NCI-H2107 (cell line): ENCODE results near the gene KCNN3.
A peak's percentile ranks its signal among the peaks of the same experiment; 100 is the strongest.

Experiments
- DNase-seq: peaks from one replicate; lab custom pipeline; 2025; lab: John Stamatoyannopoulos, UW

The KCNN3 gene

DNA sequence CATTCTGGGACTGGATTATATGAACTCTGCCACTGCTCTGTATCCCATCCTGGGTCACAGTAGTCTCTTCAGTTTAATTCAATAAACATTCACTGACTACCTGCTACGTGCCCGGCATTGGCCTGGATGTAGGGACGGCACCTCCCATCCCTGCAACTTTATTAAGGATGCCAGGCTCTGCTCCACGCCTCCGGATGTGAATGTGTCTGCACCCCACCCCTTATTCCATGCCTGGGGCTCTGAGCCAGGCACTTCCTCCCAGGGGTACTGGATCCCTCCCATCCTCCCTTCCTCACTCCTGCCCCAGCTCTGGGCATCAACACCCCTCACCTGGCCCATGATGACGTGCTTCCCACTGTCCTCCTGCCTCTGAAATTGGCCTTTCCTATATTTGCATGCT lies 53.7 kb downstream of the KCNN3 start:
- DNase-seq: no peak

DNA sequence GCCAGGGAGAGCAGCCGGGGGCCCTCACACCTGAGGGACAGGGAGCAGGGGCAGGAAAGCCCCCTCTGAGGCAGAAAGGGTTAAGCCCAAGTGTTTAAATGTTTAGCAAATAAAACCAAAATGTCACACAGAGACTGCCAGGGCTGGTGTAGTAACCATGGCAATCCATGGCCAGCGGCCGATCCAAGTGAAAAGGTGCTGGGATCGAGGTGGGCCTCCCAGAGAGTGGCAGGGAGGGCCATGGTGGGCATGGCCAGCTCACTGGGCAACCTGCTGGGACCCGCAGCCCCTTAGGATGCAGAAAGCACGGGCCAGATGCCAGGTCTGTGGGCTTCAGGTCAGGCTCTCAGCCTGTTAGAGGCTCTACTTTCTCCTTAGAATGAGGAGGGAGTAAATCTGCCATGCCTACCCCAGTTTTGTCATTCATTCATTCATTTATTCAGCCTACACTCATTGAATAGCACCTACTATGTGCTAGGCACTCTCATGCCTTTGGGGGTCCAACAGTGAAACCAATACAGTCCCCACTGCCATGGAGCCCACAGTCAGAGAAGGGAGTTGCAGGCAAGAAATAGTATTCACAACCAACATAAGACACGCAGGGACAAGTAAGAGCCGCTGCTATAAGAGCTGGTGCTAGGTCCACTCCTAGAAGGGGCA lies 56.1 kb downstream of the KCNN3 start:
- DNase-seq: no peak

DNA sequence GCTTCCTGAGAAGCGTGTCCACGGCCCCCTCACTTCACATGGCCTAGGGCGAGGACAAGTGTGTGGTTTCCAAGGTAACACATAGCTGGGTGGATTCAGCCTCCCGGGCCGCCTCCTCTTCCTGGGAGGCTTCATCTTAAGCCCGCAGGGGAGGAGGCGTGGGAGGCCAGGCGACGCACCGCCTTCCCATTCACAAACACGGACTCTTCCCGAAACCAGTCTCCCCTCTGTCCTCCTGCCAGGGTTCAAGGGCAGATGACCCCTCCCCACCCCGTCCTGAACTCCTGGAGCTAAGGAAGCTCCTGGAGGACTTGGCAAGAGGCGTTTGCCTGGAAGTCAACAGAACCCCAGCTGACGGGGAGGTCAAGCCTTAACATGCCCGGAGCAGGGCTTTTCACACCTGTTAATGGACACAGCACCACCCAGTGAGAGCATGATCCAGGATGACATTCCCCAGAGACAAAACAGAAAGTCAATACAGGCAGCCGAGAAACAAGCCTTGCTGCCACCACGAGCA lies 56.7 kb downstream of the KCNN3 start:
- peak; percentile 22 for DNase-seq

DNA sequence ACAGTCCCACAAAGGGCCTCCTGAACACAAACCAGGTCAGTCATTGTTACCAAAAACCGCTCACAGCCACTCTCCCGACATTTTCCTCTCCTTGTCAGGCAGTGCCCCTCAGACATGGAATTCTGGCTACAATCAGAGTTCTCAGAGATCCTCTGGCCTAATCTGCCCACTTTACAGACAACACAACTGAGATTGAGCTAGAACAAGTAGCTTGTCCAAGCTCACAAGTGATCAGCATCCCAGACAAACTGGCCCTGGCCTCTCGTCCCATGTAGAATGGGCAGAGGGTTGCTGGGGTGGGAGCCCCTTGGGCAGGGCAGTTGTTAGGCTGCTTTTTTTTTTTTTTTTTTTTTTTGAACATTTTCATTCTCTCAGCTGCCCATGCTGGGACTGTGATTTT lies 57.2 kb downstream of the KCNN3 start:
- DNase-seq: no peak

DNA sequence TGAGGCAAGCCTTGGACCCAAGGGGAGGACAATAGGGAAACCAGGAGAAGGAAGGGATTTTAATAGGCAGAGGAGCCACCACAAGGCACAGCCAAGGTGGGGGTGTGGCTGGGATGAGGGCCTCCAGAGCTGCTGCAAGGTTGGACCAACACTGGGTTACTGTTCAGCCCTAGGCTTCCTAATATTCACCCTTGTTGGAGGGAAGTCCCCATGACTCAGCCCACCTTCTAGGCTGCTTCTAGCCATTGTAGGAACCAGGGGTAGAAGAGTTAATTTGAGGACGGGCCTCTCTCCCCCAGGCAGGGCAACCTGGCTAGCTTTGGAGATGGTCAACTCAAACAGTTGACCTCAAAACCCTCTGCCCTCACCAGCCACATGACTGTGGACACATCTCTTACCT lies 59.5 kb downstream of the KCNN3 start:
- DNase-seq: no peak

DNA sequence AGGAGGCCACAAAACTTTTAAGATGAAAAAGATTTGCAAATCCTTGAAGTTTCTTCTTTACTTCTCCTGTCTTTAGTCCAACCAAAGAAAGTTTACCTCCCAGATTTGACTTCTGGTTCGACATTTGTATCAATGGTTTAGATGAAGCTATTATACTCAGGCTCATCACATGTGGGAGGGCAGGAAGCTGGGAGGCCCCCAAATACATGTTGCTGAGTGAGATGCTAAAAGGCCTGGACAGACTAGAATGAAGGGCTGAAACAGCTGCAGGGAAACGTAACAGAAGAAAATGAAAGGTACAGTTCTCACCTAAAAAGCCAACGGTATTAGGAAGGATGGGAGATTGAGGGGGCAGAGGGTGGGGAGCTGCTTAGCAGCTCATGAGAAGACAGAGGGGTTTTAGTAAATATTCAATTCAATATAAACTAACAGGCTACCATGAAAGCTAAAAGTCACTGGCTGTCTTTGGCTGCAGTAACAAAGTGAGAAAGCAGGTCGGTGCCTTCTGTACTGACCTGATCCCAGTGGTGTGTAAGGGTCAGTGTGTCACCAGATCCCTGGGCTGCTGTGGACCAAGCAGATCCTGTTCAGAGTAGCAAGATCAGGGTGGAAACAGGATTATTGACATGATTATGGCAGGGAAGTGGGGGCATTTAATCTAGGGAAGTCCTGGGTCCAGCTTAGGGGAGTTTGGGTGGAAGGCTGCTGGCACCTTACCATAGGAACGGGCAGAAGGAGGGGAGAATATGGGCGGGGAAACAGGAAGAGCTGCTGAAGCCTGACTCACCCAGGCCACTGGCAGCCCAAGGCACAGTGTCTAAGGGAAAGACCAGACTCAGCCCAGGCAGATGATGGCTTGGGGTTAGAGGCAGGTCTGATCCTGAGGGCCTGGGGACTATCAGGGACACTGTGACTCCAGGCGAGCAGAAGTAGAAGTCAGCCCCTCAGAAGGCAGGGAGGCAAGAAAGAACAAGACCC lies 60.4 kb downstream of the KCNN3 start:
- DNase-seq: no peak

DNA sequence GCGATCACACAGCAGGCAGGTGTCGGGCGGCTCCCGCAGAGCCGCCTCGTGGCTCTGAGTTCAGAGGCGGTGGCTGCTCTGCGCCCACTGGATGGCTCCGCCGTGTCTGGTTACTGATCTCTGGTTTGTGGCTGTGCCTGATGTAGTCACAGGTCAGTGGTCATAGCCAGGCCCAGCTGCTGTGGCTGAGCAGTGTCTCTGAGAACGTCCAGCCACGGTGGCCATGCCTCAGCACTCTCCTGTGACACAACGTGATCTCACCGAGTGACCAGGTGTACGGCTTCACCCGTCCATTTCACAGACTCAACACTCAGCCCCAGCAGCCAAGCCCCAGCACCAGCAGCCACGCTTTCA lies 61.2 kb downstream of the KCNN3 start:
- peak; percentile 14 for DNase-seq

DNA sequence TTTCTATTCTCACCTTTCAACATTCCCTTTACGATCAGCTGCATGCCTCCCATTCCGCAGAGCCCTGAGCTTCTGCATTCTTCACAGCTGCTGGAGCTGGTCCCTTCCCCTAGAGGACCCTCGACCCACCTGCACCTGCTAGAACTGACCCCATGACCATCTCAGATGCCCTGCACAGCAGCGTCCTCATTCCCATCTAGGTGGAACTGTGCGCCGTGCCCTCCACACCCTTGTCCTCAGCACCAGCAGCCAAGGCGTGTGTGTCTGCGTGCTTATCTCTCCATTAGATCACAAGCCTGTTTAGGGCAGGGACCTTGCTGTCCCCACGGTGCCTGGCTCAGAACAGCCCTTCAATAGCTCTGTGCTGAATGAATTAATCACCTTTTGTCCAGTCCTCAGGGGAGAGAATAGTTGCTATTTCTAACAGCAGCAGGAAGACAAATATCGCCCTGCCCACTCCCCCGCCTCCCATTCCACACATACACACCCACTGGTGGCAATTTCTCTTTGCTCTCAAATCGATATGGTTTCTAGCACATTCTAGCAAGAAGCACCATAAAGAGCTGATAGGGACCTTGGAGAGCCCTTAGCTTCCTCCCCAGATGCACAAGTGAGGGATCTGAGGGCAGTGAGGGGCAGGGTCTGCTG lies 61.7 kb downstream of the KCNN3 start:
- no peak for DNase-seq

DNA sequence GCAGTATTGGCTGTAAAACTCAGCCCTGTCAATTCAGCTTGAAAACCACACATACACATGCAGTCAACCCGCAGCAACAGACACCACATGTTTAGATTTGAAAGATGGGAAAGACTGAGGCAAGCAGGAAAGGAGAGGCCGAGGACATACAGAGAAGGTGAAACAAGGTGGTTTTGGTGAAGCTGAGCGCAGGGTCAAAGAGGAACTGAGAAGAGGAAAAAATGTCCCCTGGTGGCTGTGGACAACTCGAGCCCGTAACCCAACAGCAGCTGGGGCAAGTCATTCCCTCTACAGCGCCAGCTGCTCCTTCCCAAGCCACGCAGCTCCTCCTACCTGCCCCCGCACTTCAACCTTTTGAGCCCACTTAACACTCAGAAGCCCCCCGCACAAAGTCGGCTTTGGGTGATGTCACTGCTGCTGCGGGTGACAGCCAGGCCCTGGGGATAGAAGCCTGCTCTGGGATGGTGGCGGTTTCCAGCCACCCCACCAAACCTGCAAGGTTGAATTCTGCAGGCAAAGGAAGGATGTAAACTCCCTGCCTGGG lies 63.0 kb downstream of the KCNN3 start:
- DNase-seq: no peak

DNA sequence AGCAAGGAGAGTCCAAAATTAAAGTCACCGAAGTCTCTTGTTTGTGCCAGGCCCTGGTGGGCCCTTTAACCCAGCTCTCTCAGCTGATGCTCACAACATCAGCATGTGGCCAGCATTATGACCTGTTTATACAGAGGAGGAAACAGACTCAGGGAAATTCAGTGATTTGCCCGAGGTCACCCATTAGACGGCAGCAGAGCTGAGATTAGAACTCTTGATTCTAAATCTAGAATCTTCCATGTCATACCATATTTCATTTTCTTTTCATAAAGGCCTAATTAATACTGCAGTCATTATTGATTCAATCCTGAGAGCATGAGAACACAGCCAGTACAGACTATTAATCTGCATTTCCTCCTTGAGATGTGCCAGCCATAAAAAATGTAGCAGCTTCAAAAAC lies 63.7 kb downstream of the KCNN3 start:
- no peak for DNase-seq

DNA sequence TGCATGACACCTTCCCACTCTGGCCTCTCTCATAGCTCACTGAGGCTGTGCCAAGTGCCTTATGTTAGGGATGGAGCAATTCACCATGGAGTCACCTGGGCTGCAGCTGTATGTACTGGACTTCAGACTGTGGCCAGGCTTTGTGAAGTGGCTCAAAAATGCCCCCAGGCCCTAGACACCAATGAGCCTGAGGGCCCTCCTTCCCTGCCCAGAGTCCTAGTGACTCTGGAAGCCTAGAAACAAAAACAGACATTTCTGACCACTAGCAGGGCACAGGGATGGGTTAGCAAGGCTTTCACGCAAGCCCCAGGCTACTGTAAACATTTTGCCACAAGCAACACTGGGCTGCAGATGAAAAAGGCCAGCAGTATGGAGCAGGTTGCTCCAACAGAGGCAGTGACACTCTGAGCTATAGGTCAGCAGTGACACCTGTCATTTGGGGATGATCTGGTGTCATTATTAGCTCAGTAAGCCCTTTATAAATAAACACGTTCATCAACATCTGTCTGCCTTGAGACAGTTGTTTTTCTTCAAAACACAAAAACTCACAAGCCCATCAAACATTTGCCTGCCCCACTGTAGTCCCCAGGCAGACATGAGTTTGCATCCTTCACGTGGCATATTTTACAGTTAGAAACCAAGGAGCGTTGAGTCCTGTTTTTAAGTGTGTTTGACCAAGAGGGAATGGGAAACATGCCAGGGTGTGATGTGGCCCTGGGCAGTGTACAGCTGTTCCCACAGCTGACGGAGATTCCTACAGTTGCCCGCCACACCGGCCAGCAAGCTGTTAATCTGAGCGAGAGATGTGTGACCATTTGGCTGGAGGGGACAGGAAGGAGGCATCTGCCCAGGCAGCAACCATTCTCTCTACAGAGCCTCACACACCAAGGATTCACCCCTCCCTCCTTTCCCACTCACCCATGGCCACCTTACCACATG lies 66.8 kb downstream of the KCNN3 start:
- DNase-seq: no peak

DNA sequence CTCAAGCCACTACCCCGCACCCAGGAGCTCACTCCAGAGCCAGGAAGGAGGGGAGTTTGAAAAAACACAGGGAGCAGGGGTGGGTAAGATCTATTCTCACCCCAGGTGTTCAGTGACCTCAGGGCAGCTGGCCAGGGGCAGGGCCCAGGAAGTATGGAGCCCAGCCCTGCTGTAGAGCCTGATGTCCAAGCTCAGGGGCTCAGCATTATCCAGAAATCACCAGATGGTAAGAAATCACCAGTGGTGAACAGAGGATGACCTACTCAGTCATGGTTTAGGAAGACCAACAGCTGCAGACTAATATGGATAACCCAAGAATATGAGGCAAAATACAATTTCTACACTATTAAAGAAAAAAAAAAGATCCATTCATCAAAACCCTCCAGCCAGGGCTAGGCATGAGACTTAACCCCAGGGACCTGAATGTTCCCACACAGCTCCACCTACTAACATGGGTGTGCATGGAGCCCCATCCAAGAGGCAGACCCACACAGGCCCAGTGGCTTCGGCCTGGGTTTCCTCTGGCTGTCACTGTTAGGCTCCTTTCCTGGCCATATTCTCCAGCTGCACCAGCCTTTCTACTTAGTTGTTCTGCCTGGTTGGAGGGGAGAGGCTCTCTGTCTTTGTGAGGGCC lies 67.6 kb downstream of the KCNN3 start:
- no peak for DNase-seq

DNA sequence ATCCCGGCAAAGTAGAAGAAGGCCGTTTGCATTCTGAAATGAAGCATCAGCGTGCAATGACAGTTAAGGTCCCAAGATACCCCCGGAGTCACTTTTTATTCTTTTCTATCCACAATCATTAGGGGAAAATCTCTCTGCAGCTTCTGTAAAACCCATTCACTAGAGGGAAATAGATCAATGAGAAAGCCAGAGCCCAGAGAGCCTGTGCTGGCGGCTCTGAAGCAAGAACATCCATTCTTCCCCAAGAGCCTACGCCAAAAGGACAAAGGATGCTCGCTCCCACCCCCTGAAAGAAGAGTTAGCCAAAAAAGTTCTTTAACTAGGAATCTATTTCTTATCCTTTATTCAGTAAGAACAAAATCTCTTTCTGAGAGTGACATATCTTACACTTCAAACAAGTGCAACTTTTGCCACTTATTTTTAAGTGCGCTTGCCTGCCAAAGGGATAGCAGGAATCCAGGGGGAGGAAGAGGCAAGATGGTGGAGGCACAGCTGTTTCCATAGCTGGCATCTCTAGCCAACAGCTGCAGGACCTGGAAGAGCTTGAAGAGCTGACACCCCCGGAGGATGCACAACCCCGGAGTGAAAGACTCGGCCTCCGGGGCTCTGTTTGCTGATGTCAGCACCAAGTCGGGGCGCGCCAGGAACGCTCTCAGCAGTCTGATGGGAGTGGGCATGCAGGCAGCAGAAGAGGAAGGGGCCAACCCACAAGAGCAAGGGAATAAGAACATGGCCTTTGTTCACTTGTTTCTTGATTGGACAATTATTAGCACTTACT lies 68.7 kb downstream of the KCNN3 start:
- DNase-seq: no peak

DNA sequence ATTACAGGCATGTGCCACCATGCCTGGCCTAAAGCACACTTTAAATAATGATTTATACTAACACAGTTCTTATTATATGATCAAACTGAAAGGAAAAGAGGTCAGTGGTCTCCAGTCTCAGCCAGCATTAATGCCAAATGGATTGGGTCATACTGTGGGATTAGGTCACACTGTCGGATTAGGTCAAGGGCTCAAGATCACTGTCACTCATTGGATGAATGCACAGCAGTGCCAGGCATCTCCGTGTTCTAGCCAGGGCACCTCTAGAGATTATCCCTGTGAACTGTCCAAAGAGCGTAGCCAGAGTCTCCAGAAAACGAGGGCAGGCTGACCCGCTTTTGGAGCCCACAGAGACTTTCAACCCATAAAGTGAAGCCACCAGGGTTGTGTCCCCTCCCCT lies 70.9 kb downstream of the KCNN3 start:
- DNase-seq: no peak

DNA sequence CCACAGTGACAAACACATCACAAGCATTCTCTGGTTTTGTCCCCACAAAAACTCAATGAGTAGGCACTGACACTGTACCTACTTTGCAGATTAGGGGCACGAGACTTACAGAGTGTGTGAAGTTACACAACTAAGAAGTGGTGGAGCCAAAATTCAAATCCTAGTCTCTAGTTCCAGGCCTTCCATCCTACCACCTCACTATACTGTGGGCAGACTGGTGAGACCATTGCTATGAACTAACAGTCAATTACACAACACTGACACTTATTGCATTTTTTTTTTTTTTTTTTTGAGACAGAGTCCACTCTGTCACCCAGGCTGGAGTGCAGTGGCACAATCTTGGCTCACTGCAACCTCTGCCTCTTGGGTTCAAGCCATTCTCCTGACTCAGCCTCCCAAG lies 71.4 kb downstream of the KCNN3 start:
- no peak for DNase-seq

DNA sequence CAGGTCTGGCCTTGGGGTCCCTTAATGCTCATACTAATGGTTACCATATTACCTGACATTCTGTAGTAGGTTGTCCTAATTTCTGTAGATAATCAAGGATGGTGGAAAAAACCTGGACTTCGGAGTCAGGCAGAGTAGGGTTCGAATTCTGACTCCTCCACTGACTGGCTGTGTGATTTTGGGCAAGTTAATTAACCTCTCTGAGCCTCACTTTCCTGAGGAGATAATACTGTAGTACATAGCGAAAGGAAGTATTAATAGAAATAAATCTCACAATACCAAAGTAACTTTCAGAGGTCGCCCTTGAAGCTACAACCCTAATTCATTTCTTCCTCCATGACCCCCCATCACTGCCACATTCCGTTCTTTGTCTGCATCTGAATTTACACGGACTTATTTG lies 72.9 kb downstream of the KCNN3 start:
- no peak for DNase-seq

DNA sequence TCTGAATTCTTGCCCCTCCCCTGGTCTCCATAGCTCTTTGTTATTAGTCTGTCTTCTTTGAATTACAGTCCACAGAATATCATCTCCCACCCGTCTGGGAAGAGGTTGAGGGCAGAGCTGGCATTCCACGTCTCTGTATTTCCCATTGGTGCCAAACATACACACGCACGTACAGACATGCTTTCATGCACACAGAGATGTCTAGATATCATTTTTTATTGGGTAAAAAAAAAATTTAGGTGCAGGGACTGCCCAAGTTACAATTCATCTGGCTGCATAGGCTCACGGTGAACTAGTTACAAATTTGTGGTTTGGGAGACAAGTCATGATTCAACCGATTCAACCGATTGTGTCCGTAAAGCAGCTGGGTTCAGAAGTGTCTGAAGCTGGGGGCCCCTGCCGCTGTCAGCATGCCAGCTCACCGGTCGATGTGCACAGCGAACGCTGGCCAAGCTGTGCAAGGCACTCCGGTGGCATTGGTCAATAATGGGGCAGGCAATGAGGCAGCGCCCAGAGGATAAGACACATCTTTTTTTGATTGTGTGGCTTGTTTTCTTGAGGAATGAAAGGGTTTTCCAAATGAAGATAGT lies 73.7 kb downstream of the KCNN3 start:
- no peak for DNase-seq

DNA sequence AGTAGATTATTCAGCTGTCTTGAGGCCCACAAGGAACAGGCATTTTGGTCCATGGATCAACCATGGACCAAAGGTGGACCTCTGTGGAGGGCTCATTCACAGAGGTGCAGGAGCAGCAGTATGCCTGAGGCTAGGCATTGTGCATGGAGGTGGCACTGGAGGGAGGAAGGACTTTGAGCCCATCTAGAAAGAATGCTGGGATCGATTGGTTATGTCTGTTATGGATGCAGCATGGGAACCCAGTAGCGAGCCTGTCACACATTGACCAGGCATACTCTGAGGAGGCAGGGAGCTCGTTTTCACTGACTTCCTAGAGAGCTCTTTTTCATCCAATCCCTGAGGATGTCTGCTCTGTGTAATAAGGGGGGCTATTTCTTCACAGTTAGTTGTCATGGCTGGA lies 75.5 kb downstream of the KCNN3 start:
- no peak for DNase-seq

DNA sequence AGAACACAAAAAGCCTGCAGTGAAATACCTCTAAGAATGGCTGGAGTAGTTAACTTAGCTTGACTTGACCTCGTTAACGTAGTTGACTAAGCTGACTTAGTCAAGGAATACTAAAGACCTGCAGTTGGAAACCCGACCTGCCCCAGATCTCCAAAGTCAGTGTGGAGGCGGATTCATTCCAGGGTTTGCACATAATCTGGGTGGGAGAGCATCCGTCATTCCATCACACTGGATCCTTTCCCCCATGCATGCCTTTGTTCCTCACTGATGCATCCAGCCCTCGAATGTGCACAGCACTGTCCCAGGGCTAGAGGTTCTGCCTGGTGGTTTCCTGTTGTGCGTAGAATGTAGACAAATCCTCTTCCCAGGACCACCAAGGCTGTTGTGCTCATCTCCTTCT lies 76.4 kb downstream of the KCNN3 start:
- DNase-seq: no peak

DNA sequence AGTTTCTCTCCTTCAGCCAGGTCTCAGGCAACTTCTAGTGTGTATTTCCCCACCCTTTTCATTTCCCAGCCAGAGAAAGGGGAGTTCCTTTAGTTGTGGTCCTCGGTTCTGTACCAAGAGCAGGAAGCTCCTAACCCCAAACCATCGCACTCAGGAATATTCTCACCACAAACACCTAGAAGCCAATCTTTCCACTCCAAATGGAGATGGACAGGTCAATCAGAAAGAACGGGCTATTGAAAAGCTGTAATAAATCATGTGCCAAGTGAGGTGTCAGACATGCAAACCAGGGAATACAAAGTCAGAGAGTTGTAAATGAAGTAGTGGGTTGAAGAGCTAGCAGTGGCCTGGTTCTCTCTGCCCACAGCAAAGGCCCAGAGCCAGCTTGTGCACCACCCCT lies 77.2 kb downstream of the KCNN3 start:
- DNase-seq: no peak
